HEK293T (cell line): Measurements from ENCODE around the gene NEK3.

Source experiments
- NFRKB ChIP-seq: fragments of 450-650 bp; IDR thresholded peaks from 2 replicates; pipeline ENCODE4 v1.6.1; 2016; ENCODE audit warnings: mild to moderate bottlenecking, moderate library complexity
- SP1 ChIP-seq: fragments of 450-650 bp; IDR thresholded peaks from 2 replicates; pipeline ENCODE4 v1.6.1; 2017
- TARDBP ChIP-seq: fragments of 450-650 bp; IDR thresholded peaks from 2 replicates; pipeline ENCODE4 v1.6.1; 2016
- TF ChIP-seq, protein P1 (sequence below): fragments of 450-650 bp; IDR thresholded peaks from 2 replicates; pipeline ENCODE4 v1.6.1; 2016

DNA sequence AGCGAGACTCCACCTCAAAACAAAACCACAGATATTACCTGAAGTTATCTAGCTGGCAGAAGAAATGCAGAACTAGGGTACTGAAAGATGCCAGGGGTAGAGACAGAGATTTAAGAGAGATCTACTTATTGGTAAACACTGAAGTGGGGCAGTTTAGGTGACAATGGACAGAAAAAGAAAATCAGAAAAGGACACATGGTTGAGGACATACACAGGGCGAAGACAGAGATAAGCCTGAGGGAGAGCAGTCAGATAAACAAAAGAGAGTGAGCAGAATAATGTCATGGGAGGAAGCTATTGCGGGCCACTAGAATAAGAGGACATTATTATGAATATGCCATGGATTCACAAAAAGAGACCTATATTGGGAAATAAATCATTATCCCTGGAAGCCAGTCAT, 33.9 kb downstream of the NEK3 start:
- TF ChIP-seq SP1 (no peak), NFRKB (no peak), TARDBP (no peak)
- TF ChIP-seq, protein P1, sequence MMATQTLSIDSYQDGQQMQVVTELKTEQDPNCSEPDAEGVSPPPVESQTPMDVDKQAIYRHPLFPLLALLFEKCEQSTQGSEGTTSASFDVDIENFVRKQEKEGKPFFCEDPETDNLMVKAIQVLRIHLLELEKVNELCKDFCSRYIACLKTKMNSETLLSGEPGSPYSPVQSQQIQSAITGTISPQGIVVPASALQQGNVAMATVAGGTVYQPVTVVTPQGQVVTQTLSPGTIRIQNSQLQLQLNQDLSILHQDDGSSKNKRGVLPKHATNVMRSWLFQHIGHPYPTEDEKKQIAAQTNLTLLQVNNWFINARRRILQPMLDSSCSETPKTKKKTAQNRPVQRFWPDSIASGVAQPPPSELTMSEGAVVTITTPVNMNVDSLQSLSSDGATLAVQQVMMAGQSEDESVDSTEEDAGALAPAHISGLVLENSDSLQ = no peak
